ENCODE measurements around the gene MB. TPM values are rescaled to one million over a fixed set of nuclear protein-coding genes. Genes with fewer than 3 reads are reported as not detected.

MB gene
- total RNA-seq, 3 donors from 2014 or later: 0.26 TPM; not detected in 2

DNA sequence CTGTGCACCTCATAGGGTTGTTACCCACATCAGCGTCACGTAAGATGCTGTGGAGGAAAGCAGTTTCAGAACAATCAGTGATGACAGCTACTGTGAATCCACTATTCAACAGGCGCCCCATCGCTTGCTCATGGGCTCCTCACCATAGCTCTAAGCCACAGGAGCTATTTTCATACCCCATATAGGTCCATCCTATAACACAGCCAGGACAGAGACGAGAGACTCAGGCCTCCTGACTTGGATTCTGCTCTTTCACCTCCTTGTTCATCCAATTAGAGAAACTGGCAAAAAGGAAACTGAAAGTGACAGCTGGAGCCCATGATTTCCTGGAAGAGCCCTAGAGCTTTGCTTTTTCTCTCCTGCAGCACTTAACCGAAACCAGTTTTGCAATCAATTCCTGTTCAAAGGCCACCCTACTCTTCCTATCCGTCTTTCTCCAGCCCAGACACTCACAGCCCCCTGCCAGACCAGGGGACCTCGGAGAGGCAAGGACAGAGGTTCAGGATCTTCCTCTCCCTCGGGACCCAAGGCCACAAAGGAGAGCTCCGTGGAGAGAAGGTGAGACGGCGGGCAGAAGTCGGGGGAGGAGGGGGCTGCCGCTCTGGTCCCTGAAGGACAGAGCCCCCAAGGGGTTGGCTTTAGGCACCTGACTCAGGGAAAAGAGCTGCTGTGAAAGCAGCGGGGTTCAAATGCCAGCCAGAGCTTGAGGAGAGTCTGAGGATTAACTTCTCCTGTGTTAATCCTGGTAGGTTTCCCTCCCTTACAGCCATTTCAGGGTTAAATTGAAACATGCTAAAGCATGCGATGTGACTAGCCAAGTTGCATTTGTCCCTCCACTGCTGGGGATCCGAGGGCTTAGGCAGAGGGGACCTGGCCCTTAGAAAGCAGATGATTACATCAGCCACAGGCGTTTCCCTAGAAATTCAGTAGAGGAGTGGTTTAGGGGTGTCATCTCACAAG, 31.2 kb upstream of the MB start, which contains the start of gene APOL6:
Gene APOL6, plus strand, starts transcription at position 381 of the 960 bp plus-strand sequence. CDS start 7,980 bp downstream, outside the sequence.
- Mint-ChIP-seq H3K36me3 (ENCODE audit: insufficient read depth) (peaks cover 14% of the 10 kb centered on the region), H3K27me3 (ENCODE audit: low read depth) (no peaks in the 10 kb centered on the region), H3K4me3 (peak within 1 kb of the TSS; percentile 97), H3K9me3 (no peaks in the 10 kb centered on the region), H3K4me1 (ENCODE audit: low read depth) (peaks cover 46% of the 10 kb centered on the region)
- ATAC-seq (peak; percentile 90), DNase-seq (peak; percentile 51)

DNA sequence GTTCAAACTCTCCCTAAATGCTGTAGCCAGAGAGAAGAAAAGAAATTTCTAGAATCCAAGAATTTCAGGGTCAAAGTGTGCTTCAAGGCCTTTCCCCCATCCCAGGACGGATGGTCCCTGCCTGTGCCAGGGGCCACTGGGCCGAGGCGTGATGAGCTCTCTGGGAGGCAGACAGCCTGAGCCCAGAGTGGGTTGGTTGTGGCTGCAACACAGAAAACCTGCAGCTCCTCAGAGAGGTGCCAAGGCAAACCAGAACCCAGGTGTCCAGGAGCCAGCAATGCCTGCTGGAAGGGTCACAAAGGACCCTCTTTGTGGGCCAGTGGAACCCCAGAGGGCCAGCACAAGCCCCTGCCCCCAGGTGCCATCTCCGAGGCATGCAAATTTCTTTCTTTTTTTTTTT, 28.5 kb upstream of the MB start:
- H3K4me1 Mint-ChIP-seq (ENCODE audit: low read depth): peaks cover 30% of the 10 kb centered on the region
- ATAC-seq: no peak
- H3K27me3 Mint-ChIP-seq (ENCODE audit: low read depth): no peaks in the 10 kb centered on the region
- DNase-seq: no peak
- H3K4me3 Mint-ChIP-seq: no peak overlapping the region
- H3K36me3 Mint-ChIP-seq (ENCODE audit: insufficient read depth): peaks cover 5% of the 10 kb centered on the region
- H3K9me3 Mint-ChIP-seq: no peaks in the 10 kb centered on the region

DNA sequence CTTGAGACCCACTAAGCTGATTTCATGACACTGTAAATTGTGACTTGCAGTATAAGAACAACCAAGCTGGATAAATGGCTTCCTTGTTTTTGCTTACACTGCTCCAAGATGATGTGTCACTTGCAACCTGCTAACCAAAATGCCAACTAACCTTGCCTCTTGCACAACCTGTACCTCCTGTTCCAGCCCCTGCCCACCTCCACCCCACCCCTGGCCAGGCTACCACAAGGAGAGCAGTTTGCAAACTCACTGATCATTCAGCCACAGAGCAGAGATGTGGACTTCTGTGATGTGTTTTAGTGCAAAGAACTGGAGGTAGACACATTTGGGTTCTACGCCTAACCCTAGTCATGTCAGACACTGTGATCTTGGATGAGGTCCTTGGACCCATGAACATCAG, 26.9 kb upstream of the MB start:
- H3K4me3 Mint-ChIP-seq: no peak overlapping the region

DNA sequence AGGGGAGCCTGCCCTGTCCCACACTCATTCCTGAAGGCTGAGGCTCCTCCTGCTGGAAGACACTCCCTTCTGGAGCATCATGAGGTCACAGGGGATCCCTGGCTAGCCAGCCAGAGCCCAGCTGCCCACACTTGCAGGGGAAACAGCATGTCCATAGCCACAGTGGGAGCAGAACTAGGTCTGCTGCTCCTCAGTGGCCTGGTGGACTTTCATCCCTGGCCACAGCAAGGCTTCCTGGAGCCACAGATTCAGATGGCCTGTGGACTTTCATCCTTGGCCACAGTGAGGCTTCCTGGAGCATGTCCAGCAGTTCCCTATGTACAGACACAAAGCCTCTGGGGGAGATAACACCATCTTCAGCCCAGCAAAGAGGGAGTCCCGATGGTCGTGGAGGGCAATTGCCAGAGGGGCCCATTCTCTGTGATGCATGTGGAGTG, 25.2 kb upstream of the MB start:
- H3K4me3 Mint-ChIP-seq: no peak overlapping the region
- no peak for DNase-seq
- ATAC-seq: no peak
- peaks cover 8% of the 10 kb centered on the region for H3K4me1 Mint-ChIP-seq (ENCODE audit: low read depth)
- H3K36me3 Mint-ChIP-seq (ENCODE audit: insufficient read depth): no peaks in the 10 kb centered on the region
- H3K27me3 Mint-ChIP-seq (ENCODE audit: low read depth): no peaks in the 10 kb centered on the region
- no peaks in the 10 kb centered on the region for H3K9me3 Mint-ChIP-seq

More for the DNA sequence above, 26.9 kb upstream of the MB start:
- DNase-seq: no peak
- Mint-ChIP-seq H3K4me1 (ENCODE audit: low read depth) (peaks cover 15% of the 10 kb centered on the region), H3K27me3 (ENCODE audit: low read depth) (no peaks in the 10 kb centered on the region), H3K9me3 (no peaks in the 10 kb centered on the region), H3K36me3 (ENCODE audit: insufficient read depth) (peaks cover 2% of the 10 kb centered on the region)
- ATAC-seq: no peak

DNA sequence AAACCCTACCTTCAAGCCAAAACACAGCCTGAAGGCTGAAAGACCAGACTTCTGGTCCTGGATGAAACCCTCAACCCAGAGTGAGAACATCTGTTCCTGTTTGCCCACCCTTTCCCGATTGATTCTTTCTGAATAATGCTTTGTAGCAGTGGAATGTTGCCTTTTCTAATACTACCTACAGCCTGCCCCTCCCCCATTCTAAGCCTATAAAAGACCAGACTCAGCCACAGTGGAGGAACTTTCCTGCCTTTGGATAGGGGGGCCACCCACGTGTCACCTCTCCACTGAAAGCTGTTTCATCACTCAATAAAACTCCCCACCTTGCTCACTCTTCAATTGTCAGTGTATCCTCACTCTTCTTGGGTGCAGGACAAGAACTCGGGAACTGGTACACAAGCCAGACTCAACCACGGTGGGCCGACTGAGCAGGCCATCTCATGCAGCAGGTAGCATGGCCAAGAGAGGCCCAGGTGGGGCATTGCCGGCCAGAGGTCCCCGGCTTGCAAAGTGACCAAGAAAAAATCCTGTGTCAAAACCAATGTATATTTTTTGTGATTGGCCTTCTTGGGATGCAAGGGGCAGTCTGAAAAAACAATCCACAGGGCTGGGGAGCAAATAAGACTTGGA, 24.5 kb upstream of the MB start:
- no peaks in the 10 kb centered on the region for H3K27me3 Mint-ChIP-seq (ENCODE audit: low read depth)
- H3K36me3 Mint-ChIP-seq (ENCODE audit: insufficient read depth): no peaks in the 10 kb centered on the region
- H3K4me3 Mint-ChIP-seq: no peak overlapping the region
- H3K9me3 Mint-ChIP-seq: no peaks in the 10 kb centered on the region
- H3K4me1 Mint-ChIP-seq (ENCODE audit: low read depth): peaks cover under 1% of the 10 kb centered on the region
- ATAC-seq (no peak), DNase-seq (no peak)

DNA sequence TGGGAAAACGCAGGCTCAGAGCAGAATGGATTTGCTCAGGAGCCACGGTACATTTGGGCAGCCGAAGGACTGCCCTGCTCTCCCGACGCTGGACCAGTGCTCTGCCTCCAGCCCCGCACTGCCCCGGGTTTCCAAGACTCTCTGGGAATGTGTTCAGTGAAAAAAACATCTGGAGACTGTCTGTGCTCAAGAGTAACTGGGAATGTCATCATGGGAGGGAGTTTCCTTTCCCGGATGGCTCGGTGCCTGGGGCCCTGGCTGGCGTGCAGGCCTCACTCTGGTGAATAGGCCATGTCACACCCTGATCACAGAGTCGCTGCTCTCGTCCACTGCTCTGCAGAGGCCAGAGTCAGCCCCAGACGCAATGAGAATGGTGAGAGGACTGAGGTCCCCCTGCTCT, 21.3 kb upstream of the MB start:
- peaks cover 11% of the 10 kb centered on the region for H3K4me1 Mint-ChIP-seq (ENCODE audit: low read depth)
- DNase-seq: no peak
- no peaks in the 10 kb centered on the region for H3K9me3 Mint-ChIP-seq
- ATAC-seq: no peak
- no peak overlapping the region for H3K4me3 Mint-ChIP-seq
- no peaks in the 10 kb centered on the region for H3K27me3 Mint-ChIP-seq (ENCODE audit: low read depth)
- no peaks in the 10 kb centered on the region for H3K36me3 Mint-ChIP-seq (ENCODE audit: insufficient read depth)

DNA sequence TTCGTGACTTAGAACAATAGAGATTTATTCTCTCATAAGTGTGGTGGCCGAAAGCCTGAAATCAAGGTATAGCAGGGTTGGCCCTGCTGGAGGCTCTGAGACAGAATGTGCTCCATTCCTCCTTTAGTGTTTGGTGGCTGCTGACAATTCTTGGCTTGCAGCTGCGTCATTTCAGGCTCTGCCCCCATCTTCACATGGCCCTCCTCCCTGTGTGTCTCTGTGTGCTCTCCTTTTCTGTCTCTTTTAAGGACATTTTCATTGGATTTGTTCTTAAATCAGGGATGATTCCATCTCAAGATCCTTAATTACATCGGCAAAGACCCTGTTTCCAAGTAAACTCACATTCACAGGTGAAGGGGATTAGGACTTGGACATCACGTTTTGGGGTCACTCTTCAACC, 20.9 kb upstream of the MB start:
- no peak overlapping the region for H3K4me3 Mint-ChIP-seq

DNA sequence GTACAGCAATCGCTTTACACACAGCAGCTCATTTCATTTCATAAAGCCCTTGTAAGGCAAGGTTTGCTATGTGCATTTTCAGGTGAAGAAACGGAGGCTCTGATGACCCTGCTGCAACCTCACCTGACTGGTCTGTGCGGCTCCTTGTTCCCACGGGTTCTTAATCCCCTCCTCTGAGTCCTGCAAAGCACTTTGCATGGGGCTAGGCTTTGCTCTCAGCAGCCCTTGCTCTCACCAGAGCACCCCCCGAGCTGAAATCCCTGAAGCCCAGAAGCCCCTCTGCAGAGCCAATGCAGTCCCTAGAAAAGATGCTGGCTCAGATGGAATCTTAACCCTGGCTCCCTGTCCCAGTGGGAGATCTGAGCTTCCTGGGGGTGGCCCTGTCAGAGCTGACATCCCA, 20.1 kb upstream of the MB start:
- Mint-ChIP-seq H3K4me3 (no peak overlapping the region), H3K27me3 (ENCODE audit: low read depth) (no peaks in the 10 kb centered on the region), H3K9me3 (no peaks in the 10 kb centered on the region), H3K4me1 (ENCODE audit: low read depth) (peaks cover 15% of the 10 kb centered on the region), H3K36me3 (ENCODE audit: insufficient read depth) (no peaks in the 10 kb centered on the region)
- ATAC-seq (no peak), DNase-seq (no peak)

More for the DNA sequence above, 20.9 kb upstream of the MB start:
- H3K4me1 Mint-ChIP-seq (ENCODE audit: low read depth): peaks cover 15% of the 10 kb centered on the region
- no peaks in the 10 kb centered on the region for H3K36me3 Mint-ChIP-seq (ENCODE audit: insufficient read depth)
- no peaks in the 10 kb centered on the region for H3K27me3 Mint-ChIP-seq (ENCODE audit: low read depth)
- ATAC-seq: no peak
- DNase-seq: no peak
- H3K9me3 Mint-ChIP-seq: no peaks in the 10 kb centered on the region

DNA sequence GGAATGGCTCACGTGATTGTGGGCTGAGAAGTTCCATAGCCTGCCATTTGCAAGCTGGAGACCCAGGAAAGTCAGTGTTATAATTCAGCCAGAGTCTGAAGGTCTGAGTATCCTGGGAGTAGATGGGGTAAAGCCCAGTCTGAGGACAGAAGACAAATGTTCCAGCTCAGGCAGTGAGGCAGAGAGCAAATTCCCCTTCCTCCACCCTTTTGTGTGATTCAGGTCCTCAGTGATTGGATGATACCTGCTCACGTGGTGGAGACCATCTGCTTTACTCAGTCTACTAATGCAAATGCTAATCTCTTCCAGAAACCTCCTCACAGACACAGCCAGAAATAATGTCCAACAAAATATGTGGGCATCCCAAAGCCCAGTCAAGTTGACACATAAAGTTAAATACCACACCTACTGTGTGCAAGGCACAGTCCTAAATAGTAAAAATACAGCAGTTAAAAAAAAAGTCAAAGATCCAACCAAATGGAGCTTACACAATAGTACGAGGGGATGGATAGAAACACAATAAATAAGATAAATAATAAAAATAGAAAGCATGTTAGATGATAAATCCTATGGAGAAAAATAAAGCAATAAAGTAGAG, 17.9 kb upstream of the MB start:
- peaks cover 15% of the 10 kb centered on the region for H3K4me1 Mint-ChIP-seq (ENCODE audit: low read depth)
- ATAC-seq (peak in 1 of 2 donors; percentile 52), DNase-seq (no peak)
- H3K4me3 Mint-ChIP-seq: no peak overlapping the region
- H3K36me3 Mint-ChIP-seq (ENCODE audit: insufficient read depth): no peaks in the 10 kb centered on the region
- no peaks in the 10 kb centered on the region for H3K9me3 Mint-ChIP-seq
- no peaks in the 10 kb centered on the region for H3K27me3 Mint-ChIP-seq (ENCODE audit: low read depth)

DNA sequence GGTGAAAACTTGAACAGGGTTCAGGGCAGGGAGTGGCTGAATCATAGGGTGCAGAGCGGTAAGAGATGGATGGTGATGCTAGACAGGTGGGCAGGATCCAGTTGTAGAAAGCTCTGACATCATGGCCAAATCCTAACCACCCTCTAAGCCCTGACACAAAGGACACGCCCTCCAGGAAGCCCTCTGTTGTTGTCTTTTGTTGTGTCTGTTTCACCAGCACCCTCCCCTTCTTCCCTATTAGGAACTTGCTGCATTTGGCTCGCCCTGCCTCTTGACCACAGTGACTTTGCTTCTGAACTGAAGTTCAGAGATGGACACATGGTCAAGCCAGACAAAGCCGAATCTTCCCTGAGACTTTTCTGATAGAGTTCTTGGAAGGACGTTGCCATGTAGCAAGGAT, 16.9 kb upstream of the MB start:
- H3K36me3 Mint-ChIP-seq (ENCODE audit: insufficient read depth): no peaks in the 10 kb centered on the region
- no peaks in the 10 kb centered on the region for H3K27me3 Mint-ChIP-seq (ENCODE audit: low read depth)
- no peak overlapping the region for H3K4me3 Mint-ChIP-seq
- peaks cover 22% of the 10 kb centered on the region for H3K4me1 Mint-ChIP-seq (ENCODE audit: low read depth)
- ATAC-seq (peak in 1 of 2 donors; percentile 29), DNase-seq (no peak)
- no peaks in the 10 kb centered on the region for H3K9me3 Mint-ChIP-seq

DNA sequence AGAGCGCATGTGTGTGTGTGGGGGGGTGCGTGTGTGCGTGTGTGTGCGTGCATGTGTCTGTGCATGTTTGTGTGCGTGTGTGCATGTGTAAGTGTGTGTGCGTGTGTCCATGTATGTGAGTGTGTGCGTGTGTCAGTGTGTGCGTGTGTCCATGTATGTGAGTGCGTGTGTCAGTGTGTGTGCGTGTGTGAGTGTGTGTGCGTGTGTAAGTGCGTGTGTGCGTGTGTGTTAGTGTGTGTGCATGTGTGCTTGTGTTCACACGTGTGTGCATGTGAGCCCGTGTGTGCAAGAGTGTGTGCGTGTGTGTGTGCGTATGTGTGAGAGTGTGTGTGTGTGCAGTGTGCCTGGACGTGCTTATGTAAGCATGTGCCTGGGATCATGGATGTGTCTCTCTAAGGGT, 16.4 kb upstream of the MB start:
- ATAC-seq (no peak), DNase-seq (no peak)
- Mint-ChIP-seq H3K27me3 (ENCODE audit: low read depth) (no peaks in the 10 kb centered on the region), H3K4me1 (ENCODE audit: low read depth) (peaks cover 22% of the 10 kb centered on the region), H3K9me3 (no peaks in the 10 kb centered on the region), H3K36me3 (ENCODE audit: insufficient read depth) (no peaks in the 10 kb centered on the region), H3K4me3 (no peak overlapping the region)

DNA sequence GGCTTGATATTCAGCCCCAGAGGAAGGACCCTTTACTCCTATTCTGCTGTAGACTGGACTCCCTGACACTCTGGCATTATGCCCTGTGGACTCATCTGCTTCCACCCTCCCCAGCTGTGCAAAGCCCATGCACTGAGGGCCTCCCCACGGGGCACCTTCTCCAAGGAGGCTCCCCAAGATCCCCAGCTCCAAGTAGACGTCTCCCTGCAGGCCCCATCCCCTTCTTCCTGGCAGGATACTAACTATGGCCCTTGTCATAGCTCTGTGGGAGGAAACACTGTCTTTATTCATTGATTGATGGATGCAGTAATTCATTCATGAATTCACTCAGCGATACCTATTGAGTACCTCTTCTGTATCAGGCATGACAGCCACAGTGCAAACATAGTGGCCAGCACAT, 15.8 kb upstream of the MB start:
- Mint-ChIP-seq H3K36me3 (ENCODE audit: insufficient read depth) (no peaks in the 10 kb centered on the region), H3K4me1 (ENCODE audit: low read depth) (peaks cover 22% of the 10 kb centered on the region), H3K9me3 (no peaks in the 10 kb centered on the region), H3K4me3 (no peak overlapping the region), H3K27me3 (ENCODE audit: low read depth) (no peaks in the 10 kb centered on the region)
- DNase-seq (no peak), ATAC-seq (no peak)

DNA sequence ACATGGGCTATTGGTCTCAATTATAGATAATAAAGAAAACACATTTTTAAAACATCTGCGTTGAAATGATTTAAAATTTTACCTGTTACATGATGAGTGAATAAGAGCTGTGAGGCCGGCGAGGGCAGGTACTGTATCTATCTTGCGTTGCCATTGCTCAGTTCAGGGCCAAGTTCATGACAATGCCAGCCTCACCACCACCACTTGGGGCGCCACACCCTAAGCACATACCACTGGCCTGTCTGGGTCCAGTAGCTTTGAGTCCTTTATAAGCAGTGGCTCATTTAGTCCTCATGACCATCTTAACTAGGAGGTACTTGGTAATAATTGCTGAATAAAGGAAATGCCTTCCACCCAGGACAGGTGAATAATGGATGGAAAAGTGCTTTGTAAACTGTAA, 14.5 kb upstream of the MB start:
- Mint-ChIP-seq H3K27me3 (ENCODE audit: low read depth) (no peaks in the 10 kb centered on the region), H3K4me1 (ENCODE audit: low read depth) (peaks cover 31% of the 10 kb centered on the region), H3K4me3 (no peak overlapping the region), H3K9me3 (no peaks in the 10 kb centered on the region), H3K36me3 (ENCODE audit: insufficient read depth) (no peaks in the 10 kb centered on the region)
- ATAC-seq: no peak
- peak; percentile 20 for DNase-seq

DNA sequence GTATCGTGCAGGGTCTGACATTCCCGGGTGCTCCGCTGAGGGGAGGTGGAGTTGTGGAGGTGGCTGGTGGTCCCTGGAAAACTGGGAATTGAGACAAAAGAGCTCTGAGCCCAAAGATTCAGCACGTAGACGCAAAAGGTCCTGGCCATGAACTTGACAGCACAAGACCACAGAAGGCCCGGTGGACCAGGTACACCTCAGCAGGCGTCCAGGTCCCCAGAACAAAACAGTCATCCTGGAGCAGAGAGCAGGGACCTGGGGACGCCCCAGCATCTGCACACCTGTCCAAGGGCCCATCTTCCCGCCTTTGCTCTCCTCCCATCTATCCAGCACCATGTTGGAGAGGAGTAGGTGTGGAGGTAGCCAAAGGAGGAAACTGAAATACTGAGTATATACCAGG, 13.8 kb upstream of the MB start:
- Mint-ChIP-seq H3K27me3 (ENCODE audit: low read depth) (peaks cover 2% of the 10 kb centered on the region), H3K4me3 (no peak overlapping the region), H3K4me1 (ENCODE audit: low read depth) (peaks cover 31% of the 10 kb centered on the region), H3K9me3 (no peaks in the 10 kb centered on the region), H3K36me3 (ENCODE audit: insufficient read depth) (no peaks in the 10 kb centered on the region)
- DNase-seq (no peak), ATAC-seq (no peak)

Data from activated T-cell treated with anti-CD3 and anti-CD28 coated beads, Interleukin-2, amount 50 U/mL, for 4 hours (primary cell).